ENCODE measurements around the gene SPRR3.
"Not testable (repeated sequence)": the region's sequence is repeated elsewhere in the genome, so short reads cannot be mapped to it uniquely, and the experiment has no call there.

SPRR3 gene

GRCh38 chr1:152983743-152984142, 17.8 kb upstream of the SPRR3 start, which contains the start of gene SPRR1A:
Gene SPRR1A, plus strand, starts transcription at chr1:152984081. Its CDS starts 1,150 bp downstream, at chr1:152985231.
- no peak for DNase-seq (ENCODE audit: low read depth)

GRCh38 chr1:152986578-152986977, 15.0 kb upstream of the SPRR3 start:
- no peak for DNase-seq (ENCODE audit: low read depth)

- no peak for DNase-seq (ENCODE audit: low read depth)
These were observed 8.4 kb upstream of the SPRR3 start for GRCh38 chr1:152993186-152993585.

- DNase-seq (ENCODE audit: low read depth), result no peak
These were observed 5.7 kb upstream of the SPRR3 start for GRCh38 chr1:152995842-152996241.

- DNase-seq (ENCODE audit: low read depth), result no peak
These were observed 4.7 kb upstream of the SPRR3 start for GRCh38 chr1:152996633-152997400.

GRCh38 chr1:152997901-152998300, 3.6 kb upstream of the SPRR3 start:
- no peak for DNase-seq (ENCODE audit: low read depth)

- DNase-seq (ENCODE audit: low read depth), result no peak
These were observed 3.1 kb upstream of the SPRR3 start for GRCh38 chr1:152998476-152998875.

GRCh38 chr1:152999818-153000217, 1.7 kb upstream of the SPRR3 start:
- DNase-seq (ENCODE audit: low read depth), result no peak

- no peak for DNase-seq (ENCODE audit: low read depth)
These were observed 1.3 kb upstream of the SPRR3 start for GRCh38 chr1:153000294-153000693.

GRCh38 chr1:153011235-153011758, 9.7 kb downstream of the SPRR3 start:
- DNase-seq (ENCODE audit: low read depth), result not testable (repeated sequence)

GRCh38 chr1:153021829-153022228, 20.3 kb downstream of the SPRR3 start:
- DNase-seq (ENCODE audit: low read depth), result not testable (repeated sequence)

- not testable (repeated sequence) for DNase-seq (ENCODE audit: low read depth)
These were observed 20.8 kb downstream of the SPRR3 start for GRCh38 chr1:153022340-153022739.

- no peak for DNase-seq (ENCODE audit: low read depth)
These were observed 21.6 kb downstream of the SPRR3 start for GRCh38 chr1:153023109-153023508.

- DNase-seq (ENCODE audit: low read depth), result no peak
These were observed 22.9 kb downstream of the SPRR3 start for GRCh38 chr1:153024413-153024812.

- DNase-seq (ENCODE audit: low read depth), result no peak
These were observed 24.2 kb downstream of the SPRR3 start for GRCh38 chr1:153025797-153026196.

GRCh38 chr1:153028766-153029165, 27.2 kb downstream of the SPRR3 start:
- DNase-seq (ENCODE audit: low read depth), result no peak

- no peak for DNase-seq (ENCODE audit: low read depth)
These were observed 29.3 kb downstream of the SPRR3 start, which contains the start of gene SPRR1B for GRCh38 chr1:153030895-153031294. Gene SPRR1B, plus strand, starts transcription at chr1:153031203. Its CDS starts 1,143 bp downstream, at chr1:153032346.

GRCh38 chr1:153032073-153032472, 30.5 kb downstream of the SPRR3 start:
- DNase-seq (ENCODE audit: low read depth), result no peak

- no peak for DNase-seq (ENCODE audit: low read depth)
These were observed 31.2 kb downstream of the SPRR3 start for GRCh38 chr1:153032677-153033308.

GRCh38 chr1:153035211-153035610, 33.7 kb downstream of the SPRR3 start:
- DNase-seq (ENCODE audit: low read depth), result no peak

- no peak for DNase-seq (ENCODE audit: low read depth)
These were observed 39.5 kb downstream of the SPRR3 start, which contains the start of gene SPRR2D for GRCh38 chr1:153040950-153041631. Gene SPRR2D, minus strand, starts transcription at chr1:153041120. Its CDS starts 774 bp downstream, at chr1:153040346.

GRCh38 chr1:153049211-153049610, 47.7 kb downstream of the SPRR3 start:
- no peak for DNase-seq (ENCODE audit: low read depth)

Data from stimulated activated CD8-positive, alpha-beta memory T cell treated with anti-CD3 and anti-CD28 coated beads, Interleukin-15, amount 100 ng/mL, for 24 hours (primary cell).